IPS DF 4.7 (cell line): ENCODE data around the gene BMP2K.
"Not testable (repeated sequence)": the region's sequence is repeated elsewhere in the genome, so short reads cannot be mapped to it uniquely, and the experiment has no call there.

Source experiments
- DNase-seq: peaks from one replicate; pipeline ENCODE4 v3.0.0-alpha.2; 2013; ENCODE audit warnings: low spot score; ENCODE audit errors: extremely low read depth

BMP2K gene

GRCh38 chr4:78863254-78863869, 87.2 kb downstream of the BMP2K start:
- DNase-seq = no peak

- DNase-seq = no peak
These were observed 87.8 kb downstream of the BMP2K start for GRCh38 chr4:78863991-78864390.

GRCh38 chr4:78864405-78865024, 88.4 kb downstream of the BMP2K start:
- DNase-seq = peak; percentile 9

- no peak for DNase-seq
These were observed 89.3 kb downstream of the BMP2K start for GRCh38 chr4:78865451-78865850.

GRCh38 chr4:78868712-78869111, 92.6 kb downstream of the BMP2K start:
- not testable (repeated sequence) for DNase-seq

- DNase-seq = no peak
These were observed 93.9 kb downstream of the BMP2K start for GRCh38 chr4:78870056-78870455.

GRCh38 chr4:78876568-78877320, 100.6 kb downstream of the BMP2K start:
- DNase-seq = no peak

- DNase-seq = no peak
These were observed 101.9 kb downstream of the BMP2K start for GRCh38 chr4:78878031-78878430.

- DNase-seq = no peak
These were observed 104.8 kb downstream of the BMP2K start for GRCh38 chr4:78880874-78881492.

GRCh38 chr4:78885598-78885997, 109.4 kb downstream of the BMP2K start:
- no peak for DNase-seq

GRCh38 chr4:78889955-78890354, 113.8 kb downstream of the BMP2K start:
- no peak for DNase-seq

GRCh38 chr4:78899302-78899701, 123.2 kb downstream of the BMP2K start:
- DNase-seq = no peak

GRCh38 chr4:78901882-78902281, 125.7 kb downstream of the BMP2K start:
- no peak for DNase-seq

GRCh38 chr4:78902298-78902697, 126.1 kb downstream of the BMP2K start:
- no peak for DNase-seq

GRCh38 chr4:78904143-78904542, 128.0 kb downstream of the BMP2K start:
- DNase-seq = no peak

- DNase-seq = no peak
These were observed 131.5 kb downstream of the BMP2K start for GRCh38 chr4:78907638-78908037.

GRCh38 chr4:78908974-78909373, 132.8 kb downstream of the BMP2K start:
- DNase-seq = not testable (repeated sequence)

- no peak for DNase-seq
These were observed 134.5 kb downstream of the BMP2K start for GRCh38 chr4:78910612-78911011.

- no peak for DNase-seq
These were observed 146.1 kb downstream of the BMP2K start for GRCh38 chr4:78922207-78922606.

GRCh38 chr4:78923464-78924312, 147.5 kb downstream of the BMP2K start:
- DNase-seq = no peak

- DNase-seq = no peak
These were observed 150.7 kb downstream of the BMP2K start for GRCh38 chr4:78926826-78927225.
